HepG2 (cell line): ENCODE data around the gene HOXA11. TPM values are rescaled to one million over a fixed set of nuclear protein-coding genes. Genes with fewer than 3 reads are reported as not detected.
A peak's percentile ranks its signal among the peaks of the same experiment; 100 is the strongest.

Experiments
- ARID5B ChIP-seq: IDR thresholded peaks from 2 replicates; pipeline ENCODE4 v1.4.0; 2020; ENCODE audit warnings: mild to moderate bottlenecking, missing genetic modification reagents
- ATF1 ChIP-seq: IDR thresholded peaks from 2 replicates; pipeline ENCODE4 v1.6.1; 2016; ENCODE audit warnings: mild to moderate bottlenecking, control low read depth
- BCLAF1 ChIP-seq: fragments of 450-650 bp; IDR thresholded peaks from 2 replicates; pipeline ENCODE4 v1.6.1; 2017; ENCODE audit warnings: mild to moderate bottlenecking
- FOXP4 ChIP-seq: sonication (generic); formaldehyde crosslinking; IDR thresholded peaks from 2 replicates; pipeline ENCODE4 v1.4.0; 2020; ENCODE audit warnings: missing genetic modification reagents
- FUBP1 ChIP-seq: sonication (generic); formaldehyde crosslinking; IDR thresholded peaks from 2 replicates; pipeline ENCODE4 v1.5.1; 2020; ENCODE audit warnings: missing genetic modification reagents, mild to moderate bottlenecking, borderline replicate concordance
- GLI4 ChIP-seq: sonication (generic); formaldehyde crosslinking; IDR thresholded peaks from 2 replicates; pipeline ENCODE4 v1.5.1; 2020; ENCODE audit warnings: missing genetic modification reagents, mild to moderate bottlenecking, moderate library complexity, borderline replicate concordance
- MAFK ChIP-seq, 2 experiments: IDR thresholded peaks in 1 of 2; conservative IDR thresholded peaks in 1 of 2; 2 replicates each; pipeline ENCODE4 v1.6.1; 2011; ENCODE audit warnings: improper control_type of control experiment in 2 of 2, low read length in 2 of 2
- TARDBP ChIP-seq: sonication (generic); formaldehyde crosslinking; IDR thresholded peaks from 2 replicates; pipeline ENCODE4 v1.8.0; 2022; ENCODE audit warnings: mild to moderate bottlenecking, missing genetic modification reagents
- ZBTB34 ChIP-seq: sonication (generic); formaldehyde crosslinking; IDR thresholded peaks from 2 replicates; pipeline ENCODE4 v1.8.0; 2022; ENCODE audit warnings: mild to moderate bottlenecking, missing genetic modification reagents
- ZNF281 ChIP-seq: sonication (generic); formaldehyde crosslinking; IDR thresholded peaks from 2 replicates; pipeline ENCODE4 v1.4.0; 2020; ENCODE audit warnings: missing genetic modification reagents, borderline replicate concordance
- ZNF550 ChIP-seq: sonication (generic); formaldehyde crosslinking; IDR thresholded peaks from 2 replicates; pipeline ENCODE4 v1.4.0; 2020; ENCODE audit warnings: mild to moderate bottlenecking, missing genetic modification reagents, borderline replicate concordance
- ZNF672 ChIP-seq: sonication (generic); formaldehyde crosslinking; IDR thresholded peaks from 2 replicates; pipeline ENCODE4 v1.8.1; 2022; ENCODE audit warnings: missing genetic modification reagents
- polyA plus RNA-seq, 8 experiments: library from polyadenylated mRNA; depleted of rRNA in 3 of 8; stranded (reverse) in 7 of 8; unstranded in 1 of 8; fragments of >200 nt; fragmentation: Illumina TruSeq in 4 of 8; extraction: Trizol in 4 of 8; gene quantifications; 2 replicates each; pipeline versions ENCODE4 v1.2.1 to v1.2.3, GENCODE V29; 2011 to 2016; ENCODE audit warnings: low read depth in 4 of 8, missing spikeins in 1 of 8, mixed read lengths in 1 of 8; ENCODE audit not compliant: insufficient read depth in 1 of 8
- total RNA-seq, 5 experiments: library from RNA; depleted of rRNA; stranded (reverse); fragments of >200 nt; fragmentation: Illumina TruSeq; extraction: Trizol; gene quantifications; 2 replicates each; pipeline ENCODE4 v1.2.3, GENCODE V29; 2016; ENCODE audit warnings: low read depth in 1 of 5

The HOXA11 gene
- total and polyA plus RNA-seq, 2 of the 13 experiments (the other 11 are each of a cell fraction or from before 2014, with no cell fraction given) = not detected

- peak; percentile 66 for TF ChIP-seq FOXP4 (CRISPR knock-in tag)
- no peak for TF ChIP-seq ATF1 (CRISPR knock-in tag)
- TF ChIP-seq FUBP1 (CRISPR knock-in tag) = no peak
- TF ChIP-seq ZNF672 (CRISPR knock-in tag) = no peak
- no peak for TF ChIP-seq ZBTB34 (CRISPR knock-in tag)
- no peak for TF ChIP-seq GLI4 (CRISPR knock-in tag)
- TF ChIP-seq BCLAF1 = no peak
- TF ChIP-seq ZNF550 = no peak
- TF ChIP-seq TARDBP (CRISPR knock-in tag) = peak; percentile 71; the same call in 1 of the 2 replicates
- no peak for TF ChIP-seq MAFK (conservative IDR thresholded peaks at IDR 0.05 in 1 of 2, IDR thresholded peaks at IDR 0.05 in 1 of 2; ENCODE audit: low read length in 2 of 2)
- no peak for TF ChIP-seq ZNF281 (CRISPR knock-in tag)
- TF ChIP-seq ARID5B = peak; percentile 92
Observed at GRCh38 chr7:27133409-27134231, 51.4 kb downstream of the HOXA11 start (continued).
